HPDE6-E6E7 (cell line): ENCODE measurements around the gene FKBP7.
"Not testable (repeated sequence)": the region's sequence is repeated elsewhere in the genome, so short reads cannot be mapped to it uniquely, and the experiment has no call there.

Experiments
- DNase-seq: peaks from one replicate; pipeline ENCODE4 v3.0.0; 2011; ENCODE audit warnings: missing footprints; ENCODE audit errors: extremely low spot score

FKBP7 gene

DNA sequence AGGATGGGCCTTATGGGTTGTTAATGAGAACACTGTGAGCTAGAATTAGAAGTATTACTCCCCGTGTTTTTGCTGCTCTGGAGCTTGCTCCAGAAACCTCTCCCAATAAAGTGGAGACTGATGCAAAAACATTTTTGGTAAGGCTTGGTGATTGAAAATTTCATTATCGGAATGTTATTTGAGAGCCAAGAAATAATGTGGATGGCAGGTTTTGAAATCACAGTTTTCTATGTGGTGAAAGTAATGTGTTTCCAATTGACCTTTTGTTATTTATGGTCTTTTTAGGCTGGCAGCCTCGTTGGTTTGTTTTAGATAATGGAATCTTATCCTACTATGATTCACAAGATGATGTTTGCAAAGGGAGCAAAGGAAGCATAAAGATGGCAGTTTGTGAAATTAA, 7.0 kb upstream of the FKBP7 start:
- no peak for DNase-seq

DNA sequence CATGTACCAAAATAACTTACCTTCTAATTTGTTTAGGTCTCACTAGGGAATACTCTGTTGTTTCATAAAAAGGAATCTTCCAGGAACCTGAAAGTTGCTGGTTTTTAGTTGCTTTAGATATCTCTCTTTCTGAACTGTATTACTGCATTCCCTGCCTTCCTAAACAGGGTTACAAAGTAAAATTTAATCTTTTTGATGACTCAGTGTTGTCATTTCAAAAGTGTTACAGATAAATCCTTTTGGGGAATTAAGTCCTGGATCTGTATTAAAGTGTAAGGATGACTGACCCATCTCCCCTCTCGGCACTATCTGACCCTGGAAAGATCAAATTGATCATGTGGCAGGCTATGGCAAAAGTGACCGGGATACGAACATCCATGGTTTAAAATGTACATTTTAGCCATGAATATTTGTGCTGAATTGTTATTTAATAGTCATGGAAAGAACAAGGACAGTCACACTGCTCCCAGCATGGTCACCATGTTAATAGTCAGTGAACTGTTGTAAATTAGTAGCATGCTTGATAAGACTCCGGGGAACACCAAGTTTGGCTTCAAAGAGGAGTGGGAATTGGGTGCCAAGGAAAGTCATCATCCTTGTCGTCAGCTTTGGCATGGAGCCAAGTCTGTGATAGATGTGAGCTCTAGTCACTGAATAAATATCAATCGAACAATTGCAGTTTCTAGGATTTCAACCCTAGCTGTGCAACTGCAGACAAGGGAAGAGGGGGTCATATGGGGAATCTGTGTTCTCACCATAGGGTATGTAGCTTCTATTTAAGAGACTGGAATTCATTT, 6.0 kb upstream of the FKBP7 start:
- no peak for DNase-seq

DNA sequence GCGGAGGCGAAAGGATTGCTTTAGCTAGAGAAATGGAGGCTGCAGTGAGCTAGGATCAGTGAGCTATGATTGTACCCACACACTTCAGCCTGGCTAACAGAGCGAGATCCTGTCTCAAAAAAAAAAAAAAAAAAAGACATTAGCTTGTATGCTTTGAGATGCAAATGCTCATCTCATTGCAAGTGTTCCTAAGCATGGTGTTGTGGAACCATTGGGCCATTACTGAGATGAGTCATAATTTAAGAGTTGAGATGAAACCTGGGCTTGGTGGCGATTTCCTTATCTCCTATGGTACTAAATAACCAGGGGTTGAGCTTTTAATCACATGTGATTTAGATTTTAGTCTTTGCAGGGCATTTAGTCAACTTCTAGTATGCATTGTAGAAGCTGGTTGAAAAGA, 4.0 kb upstream of the FKBP7 start:
- DNase-seq = no peak

DNA sequence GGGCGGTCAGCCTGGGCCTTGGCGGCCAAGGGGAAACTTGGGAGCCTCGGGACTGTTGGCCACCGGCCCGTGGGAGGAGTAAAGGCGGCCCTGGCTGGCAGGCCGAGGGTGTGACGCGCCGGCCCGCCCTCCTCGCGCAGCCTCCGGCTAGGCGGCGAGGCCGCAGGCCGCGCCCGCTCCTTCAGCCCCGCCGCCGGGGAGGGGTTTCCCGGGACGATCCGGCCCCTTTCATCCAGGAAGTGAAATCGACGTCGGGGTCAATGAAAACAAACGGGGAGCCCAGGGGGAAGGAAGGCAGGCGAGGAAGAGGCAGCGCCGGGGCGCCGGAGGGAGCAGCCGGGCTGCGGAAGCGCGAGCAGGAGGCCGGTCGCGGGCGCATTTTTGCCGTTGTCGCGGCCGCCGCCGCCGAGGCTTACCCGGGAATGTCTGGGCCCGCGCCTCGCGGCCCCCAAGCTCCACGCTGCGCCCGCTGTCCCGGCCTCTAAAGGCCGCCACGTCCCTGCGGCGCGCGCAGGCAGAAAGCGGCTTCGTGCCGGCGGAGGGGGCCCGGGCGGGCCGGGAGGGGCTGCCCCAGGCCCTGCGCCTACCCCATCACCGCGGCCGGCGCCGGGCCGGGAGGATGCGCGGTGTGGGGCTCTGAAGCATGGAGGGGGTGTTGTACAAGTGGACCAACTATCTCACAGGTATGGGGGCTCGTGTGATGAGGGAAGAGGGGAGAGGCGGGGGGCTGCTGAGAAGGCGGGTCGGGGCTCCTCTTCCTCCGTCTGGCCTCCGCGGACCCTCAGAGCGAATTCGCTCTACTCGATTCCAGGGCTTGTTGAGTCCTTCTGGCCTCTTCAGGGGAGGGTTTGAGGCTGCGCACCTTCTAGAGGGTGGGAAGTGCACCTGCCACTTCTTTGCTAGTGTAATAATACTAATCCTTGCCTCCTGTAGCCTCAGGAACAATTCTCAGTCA, 2.1 kb upstream of the FKBP7 start, which contains the start of gene PLEKHA3:
TSS of gene PLEKHA3 (plus strand) at position 231 of the 955 bp plus-strand sequence. CDS start at position 644, 413 bp downstream.
- peak; percentile 89 for DNase-seq

DNA sequence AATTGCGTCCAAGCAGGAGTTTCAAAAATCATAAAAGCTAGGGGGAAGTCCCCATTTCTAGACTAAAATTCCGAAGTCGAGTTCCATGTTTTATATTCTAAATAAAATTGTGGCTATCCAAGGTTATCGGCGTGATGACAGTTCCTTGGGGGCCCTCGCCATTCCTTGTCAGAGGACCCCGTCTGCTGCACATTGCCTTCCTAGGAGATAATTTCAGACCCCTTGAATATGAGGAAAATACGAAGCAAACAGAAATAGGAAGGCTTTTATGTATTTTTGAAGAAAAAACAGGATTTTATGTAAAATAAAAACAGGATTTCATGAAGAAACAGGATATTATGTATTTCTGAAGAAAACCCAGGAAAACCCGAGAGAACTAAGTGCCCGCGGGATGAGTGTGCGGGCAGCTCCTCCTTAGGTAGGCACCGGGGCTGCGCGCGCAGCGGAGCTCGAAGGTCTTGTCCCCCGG, 1.4 kb upstream of the FKBP7 start:
- no peak for DNase-seq

DNA sequence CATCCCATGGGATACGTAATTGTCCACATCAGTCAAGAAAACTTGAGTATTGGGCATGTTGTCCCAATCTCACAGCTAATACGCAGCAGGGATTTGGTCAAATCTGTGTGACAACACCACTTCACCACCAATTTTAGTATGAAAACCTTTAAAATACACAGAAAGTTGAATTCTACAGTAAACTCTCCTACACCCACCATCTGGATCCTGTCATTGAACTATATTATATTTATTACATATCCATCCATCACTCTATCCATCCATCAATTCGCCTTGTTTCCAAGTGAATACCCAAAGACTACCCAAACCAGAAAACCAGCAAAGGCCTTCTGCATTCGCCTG, 846 bp upstream of the FKBP7 start:
- no peak for DNase-seq

DNA sequence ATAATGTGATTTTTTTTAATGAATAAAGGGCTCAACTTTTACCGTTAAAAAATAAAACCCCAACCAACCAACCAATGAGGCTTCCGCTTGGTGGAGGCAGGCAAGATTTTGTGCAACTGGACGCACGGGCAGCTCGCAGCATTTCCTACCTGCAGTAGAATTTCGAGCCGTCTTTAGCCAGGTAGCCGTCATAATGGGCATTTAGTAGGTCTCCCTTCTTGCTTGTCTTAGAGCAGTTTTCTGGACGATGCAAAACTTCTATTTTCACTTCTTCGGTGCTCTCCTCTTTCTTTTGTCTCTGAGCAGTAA, 316 bp downstream of the FKBP7 start:
- DNase-seq = no peak

DNA sequence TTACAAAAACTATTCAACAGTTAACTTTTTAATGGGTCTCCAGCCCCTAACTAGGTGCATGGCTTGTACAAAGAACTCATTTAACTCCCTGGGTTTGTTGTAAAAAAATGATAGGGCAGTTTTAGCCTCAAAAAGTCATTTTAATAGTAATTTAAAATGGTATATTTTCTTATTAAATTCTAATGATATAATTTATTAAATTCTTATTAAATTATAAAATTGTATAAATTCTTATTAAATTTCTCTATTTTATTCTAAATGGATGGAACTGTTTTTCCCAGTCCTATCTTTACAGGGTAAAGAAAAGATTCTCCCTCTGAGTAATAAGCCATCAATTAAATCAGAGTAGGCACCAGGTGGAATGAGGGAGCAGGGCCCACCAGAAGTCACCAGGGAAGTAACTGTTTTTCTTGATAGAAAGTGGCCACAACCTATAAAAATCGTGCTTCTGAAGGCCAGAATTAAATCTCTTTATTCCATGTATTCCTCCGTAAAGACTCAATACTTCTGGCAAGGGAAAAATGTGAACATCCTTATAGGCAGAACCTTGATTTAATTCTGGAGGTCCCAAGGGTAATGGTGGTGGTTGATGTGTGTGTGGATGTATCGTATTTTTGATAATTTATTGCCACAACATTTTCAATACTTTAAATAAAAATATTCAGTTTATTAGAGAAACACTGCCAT, 814 bp downstream of the FKBP7 start:
- no peak for DNase-seq

DNA sequence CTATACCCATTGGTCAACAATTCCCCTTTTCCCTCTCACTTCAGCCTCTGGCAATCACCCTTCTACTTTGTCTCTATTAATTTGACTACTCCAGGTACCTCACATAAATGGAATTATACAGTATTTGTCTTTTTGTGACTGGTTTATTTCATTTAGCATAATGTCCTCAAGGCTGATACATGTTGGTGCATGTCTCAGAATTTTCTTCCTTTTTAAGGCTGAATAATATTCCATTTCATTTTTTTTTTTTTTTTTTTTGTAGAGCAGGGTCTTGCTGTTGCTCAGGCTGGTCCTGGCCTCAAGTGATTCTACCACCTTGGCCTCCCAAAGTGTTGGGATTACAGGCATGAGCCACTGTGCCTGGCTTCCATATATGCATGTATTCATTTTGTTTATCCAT, 1.9 kb downstream of the FKBP7 start:
- no peak for DNase-seq

DNA sequence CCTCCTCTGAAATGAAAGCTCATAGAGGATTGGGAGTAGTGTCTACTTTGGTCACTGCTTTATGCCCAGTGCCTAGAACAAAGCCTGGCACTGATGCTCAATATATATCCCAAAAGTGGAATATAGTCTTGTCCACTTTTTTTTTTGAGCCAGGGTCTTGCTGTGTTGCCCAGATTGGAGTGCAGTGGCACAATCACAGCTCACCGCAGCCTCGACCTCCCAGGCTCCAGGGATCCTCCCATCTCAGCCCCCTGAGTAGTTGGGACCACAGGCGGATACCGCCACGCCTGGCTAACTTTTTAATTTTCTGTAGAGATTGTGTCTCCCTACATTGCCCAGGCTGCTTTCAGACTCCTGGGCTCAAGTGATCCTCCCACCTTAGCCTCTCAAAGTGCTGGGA, 3.8 kb downstream of the FKBP7 start:
- DNase-seq = no peak

DNA sequence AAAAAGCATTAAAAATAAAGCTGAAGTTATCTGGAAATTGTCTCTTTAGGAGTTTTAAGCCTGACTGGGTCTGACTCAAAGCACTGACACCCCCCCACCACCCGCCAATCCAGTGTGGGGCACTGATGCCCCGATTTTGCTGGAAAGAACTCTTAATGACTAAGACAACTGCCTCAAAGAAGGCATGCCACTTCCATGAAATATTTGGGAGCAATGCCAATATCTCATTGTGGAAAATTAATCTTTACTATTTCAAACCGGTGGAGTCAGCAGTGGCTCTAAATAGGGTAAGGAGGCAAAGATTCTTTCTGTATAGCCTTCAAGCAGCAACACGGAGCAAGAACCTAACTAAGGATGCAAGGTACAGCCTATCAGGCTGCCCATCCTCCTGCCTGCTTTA, 4.5 kb downstream of the FKBP7 start:
- DNase-seq = no peak

DNA sequence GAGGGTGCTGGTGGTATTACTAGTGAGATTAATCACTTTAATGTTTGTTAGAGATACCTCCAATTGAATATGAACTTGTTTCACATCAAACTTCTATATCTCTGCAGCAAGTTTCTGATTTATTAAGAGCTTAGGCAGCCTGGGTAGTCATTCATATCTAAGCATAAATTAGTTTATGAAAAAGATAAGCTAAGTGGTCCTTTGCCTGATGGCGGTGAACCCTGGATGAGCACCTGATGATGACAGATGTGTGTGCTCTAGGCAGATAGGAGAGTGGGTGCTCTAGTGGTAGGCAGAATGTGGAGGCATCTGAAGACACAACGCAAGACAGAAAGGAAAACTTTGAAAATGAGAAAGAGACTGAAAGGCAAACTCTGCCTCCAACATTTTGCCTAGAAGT, 5.0 kb downstream of the FKBP7 start:
- no peak for DNase-seq

DNA sequence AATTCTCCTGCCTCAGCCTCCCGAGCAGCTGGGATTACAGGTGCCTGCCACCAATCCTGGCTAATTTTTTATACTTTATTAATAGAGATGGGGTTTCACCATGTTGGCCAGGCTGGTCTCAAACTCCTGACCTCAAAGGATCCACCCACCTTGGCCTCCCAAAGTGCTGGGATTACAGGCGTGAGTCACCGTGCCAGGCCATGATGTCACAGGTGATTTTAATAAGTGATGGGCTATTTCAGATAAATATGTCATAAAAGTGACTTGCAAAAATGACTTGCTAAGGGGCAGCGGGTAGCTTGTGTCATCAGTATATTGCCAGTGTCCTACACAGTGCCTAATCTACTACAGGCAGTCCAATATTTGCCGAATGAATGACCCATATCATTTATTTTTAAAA, 7.1 kb downstream of the FKBP7 start:
- DNase-seq = not testable (repeated sequence)

DNA sequence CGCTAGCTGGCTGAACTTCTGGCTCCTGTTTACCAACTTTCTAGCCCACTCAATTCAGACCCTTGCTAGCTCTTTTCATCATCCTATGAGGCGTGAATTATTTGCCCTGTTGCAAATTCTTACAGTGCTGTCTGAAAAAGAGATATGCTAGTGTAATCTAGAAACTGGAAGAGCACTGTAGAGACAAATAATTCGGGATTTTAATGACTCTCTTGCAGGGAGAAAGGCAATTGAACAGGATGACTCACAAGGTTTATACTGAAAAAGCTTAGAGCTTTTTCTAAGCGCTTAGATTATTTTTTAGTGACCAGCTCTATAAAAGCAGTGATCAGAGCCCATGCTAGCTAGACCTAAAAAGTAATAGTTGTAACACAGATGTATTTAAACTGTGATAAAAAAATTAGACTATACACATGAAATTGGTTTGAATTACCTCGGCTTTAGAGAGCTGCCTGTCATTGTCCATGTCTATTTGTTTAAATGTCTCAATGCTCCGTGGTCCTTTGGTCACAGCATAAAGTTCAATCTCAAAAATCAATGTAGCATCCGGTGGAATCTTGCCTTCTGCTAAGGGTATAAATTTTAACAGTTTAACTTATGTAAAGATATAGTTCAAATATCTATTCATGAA, 9.1 kb downstream of the FKBP7 start:
- DNase-seq = no peak

DNA sequence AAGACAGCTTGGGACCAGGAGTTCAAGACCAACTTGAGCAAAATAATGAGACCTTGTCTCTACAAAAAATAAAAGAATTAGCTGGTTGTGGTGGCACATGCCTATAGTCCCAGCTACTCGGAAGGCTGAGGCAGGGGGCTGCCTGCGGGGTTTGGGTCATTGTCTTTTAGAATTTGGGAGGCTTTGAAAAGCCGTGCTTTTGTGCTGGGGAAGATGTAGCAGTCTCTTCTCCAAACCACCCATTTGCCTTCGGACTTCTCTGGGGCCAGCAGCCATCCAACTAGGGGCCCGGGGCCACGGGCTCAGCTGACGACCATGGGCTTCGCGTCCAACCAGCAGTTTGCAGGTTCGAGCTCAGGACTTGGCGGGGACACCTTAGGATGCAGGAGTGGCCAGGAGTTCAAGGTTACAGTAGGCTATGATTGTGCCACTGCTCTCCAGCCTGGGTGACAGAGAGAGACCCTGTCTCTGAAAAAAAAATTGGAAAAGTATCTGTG, 21.0 kb downstream of the FKBP7 start:
- DNase-seq = no peak

DNA sequence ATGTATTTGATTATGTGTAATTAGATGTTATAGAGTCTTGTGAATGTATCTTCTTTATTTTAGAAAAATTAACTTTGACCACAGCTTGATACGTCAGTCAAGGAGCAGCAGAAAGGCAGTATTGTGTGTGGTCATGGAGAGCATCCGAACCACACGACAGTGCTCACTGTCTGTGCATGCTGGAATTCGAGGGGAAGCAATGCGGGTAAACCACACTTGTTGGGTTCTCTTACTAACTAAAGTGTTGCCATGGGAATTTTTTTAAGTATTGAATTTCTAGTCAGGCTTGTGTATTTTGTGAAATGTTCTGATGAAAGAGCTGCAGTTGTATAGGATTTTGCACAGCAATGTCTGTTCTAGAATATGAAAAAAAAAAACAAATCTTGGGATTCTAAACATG, 22.5 kb downstream of the FKBP7 start:
- DNase-seq = no peak

DNA sequence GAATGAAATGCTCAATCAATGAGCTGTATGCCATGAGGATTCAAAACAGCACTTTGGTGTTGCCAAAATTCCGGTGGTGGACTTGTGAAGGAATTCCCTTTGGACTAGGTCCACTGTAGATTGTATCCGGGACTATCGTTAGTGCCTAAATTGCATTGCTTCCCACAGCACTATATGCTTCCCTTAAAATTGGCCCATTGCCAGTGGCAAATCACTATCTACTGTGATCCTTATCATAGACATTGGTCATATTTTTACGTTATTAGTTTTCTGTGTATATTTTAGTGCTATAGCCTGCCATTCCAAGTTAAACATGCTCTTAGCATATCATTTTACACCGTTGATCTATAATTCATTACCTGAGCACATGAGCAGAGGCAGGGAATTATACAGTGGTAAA, 25.5 kb downstream of the FKBP7 start:
- DNase-seq = no peak

DNA sequence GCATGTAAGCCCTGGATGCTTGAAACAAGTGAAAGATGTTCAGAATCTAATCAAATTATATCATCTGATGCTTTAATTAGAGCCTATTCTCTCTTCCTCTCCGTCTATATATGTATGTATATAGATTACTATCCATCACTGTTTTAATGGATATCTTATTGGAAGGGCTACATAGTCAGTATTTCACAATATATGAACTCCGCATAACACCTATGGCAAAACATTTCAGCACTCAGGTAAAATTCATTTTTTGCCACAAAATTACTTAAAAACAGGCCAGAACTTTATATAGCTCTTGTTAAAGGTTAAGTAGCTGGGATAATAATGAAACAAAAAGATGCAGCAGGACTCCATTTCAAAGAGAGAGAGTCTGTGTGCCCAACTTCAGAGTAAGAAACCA, 26.1 kb downstream of the FKBP7 start:
- DNase-seq = no peak

DNA sequence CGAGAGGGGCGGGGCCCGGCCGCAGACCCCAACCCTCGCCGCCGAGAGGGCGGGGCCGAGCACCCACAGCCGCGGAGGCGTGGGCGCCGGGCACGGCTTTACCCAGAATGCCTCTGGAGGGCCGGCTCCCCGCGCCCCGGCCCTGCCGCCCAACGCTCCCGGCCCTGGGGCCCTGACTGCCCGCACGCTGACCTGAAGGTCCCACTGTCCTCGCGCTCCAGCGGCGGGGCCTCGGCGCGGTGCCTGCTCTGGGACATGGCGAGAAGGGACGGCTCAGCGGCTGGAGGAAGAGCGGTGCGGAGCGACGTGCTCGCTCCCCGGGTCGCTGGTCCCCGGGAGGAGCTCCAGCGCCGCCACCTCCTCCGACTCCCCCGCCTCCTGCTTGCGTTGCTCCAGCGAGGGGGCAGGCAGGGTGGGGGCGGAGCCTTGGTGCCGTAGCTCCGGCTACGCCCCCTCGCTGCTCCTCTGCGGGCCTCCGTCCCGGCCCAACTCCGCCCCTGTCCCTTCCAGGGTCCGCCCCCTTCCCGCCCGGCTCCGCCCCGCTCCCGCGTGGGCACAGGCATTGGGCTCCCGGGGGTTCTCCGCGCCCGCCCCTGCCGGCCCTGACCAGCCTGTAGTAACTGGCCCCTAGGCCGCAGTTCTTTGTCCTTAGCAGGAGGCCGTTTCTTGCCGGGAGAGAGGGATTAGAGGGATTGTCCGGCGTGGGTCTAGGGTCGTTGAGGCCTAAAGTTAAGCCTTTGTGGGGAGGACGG, 27.4 kb downstream of the FKBP7 start, which contains the start of the genes PJVK and PRKRA:
TSS of gene PJVK (plus strand) at position 605 of the 752 bp plus-strand sequence. CDS start 2,032 bp downstream, outside the sequence.
TSS of gene PRKRA (minus strand) at position 402 of the 752 bp plus-strand sequence. CDS start at position 257, 145 bp downstream.
- DNase-seq = peak; percentile 91

DNA sequence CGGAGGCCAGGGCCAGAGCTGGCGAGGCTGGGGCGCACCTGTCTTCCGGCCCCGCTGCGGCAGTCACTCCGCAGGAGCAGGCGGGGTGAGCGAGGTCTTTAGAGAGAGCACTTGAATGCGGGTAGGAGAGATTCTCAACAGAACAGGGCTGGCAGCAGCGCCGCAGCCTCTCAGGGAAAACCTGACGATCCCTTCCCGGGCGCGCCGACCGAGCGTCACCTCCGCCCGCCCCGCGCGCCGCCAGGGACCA, 28.0 kb downstream of the FKBP7 start:
- peak; percentile 52 for DNase-seq
